OCI-LY3 (cell line): ENCODE results near the gene ZNF385D.

Experiments used
- H2AFZ ChIP-seq: fragments of 200-600, 300-600 bp; shearing (Covaris generic); 2 replicates; pipeline ENCODE4 v1.6.0; 2014; ENCODE audit warnings: antibody characterized with exemption, low read depth, low read length
- H3K27ac ChIP-seq: fragments of 200-600, 300-600 bp; sonication (generic); 2 replicates; pipeline ENCODE4 v1.5.1; 2014; ENCODE audit warnings: mild to moderate bottlenecking, low read length, moderate library complexity, mixed read lengths
- H3K27me3 ChIP-seq: fragments of 200-600, 300-600 bp; sonication (generic); 2 replicates; pipeline ENCODE4 v1.6.1; 2014; ENCODE audit warnings: low read depth, low read length, mixed read lengths
- H3K36me3 ChIP-seq: fragments of 200-600, 300-600 bp; sonication (generic); replicated peaks from 2 replicates; pipeline ENCODE3; 2014; ENCODE audit warnings: low read depth, low read length, mixed read lengths
- H3K4me1 ChIP-seq: fragments of 300-600, 200-600 bp; sonication (generic); 2 replicates; pipeline ENCODE4 v1.6.1; 2014; ENCODE audit warnings: low read length, mixed read lengths
- H3K4me2 ChIP-seq: fragments of 200-600, 300-600 bp; sonication (generic); 2 replicates; pipeline ENCODE4 v1.6.1; 2014; ENCODE audit warnings: low read length, mixed read lengths
- H3K4me3 ChIP-seq: fragments of 300-600, 200-600 bp; sonication (generic); 2 replicates; pipeline ENCODE4 v1.5.1; 2014; ENCODE audit warnings: antibody characterized with exemption, mild to moderate bottlenecking, low read length, moderate library complexity
- H3K79me2 ChIP-seq: fragments of 300-600, 200-600 bp; shearing (Covaris generic); 2 replicates; pipeline ENCODE4 v1.6.1; 2014; ENCODE audit warnings: mild to moderate bottlenecking, low read length, mixed read lengths
- H3K9ac ChIP-seq: fragments of 300-600, 200-600 bp; shearing (Covaris generic); 2 replicates; pipeline ENCODE4 v1.6.0; 2014; ENCODE audit warnings: mild to moderate bottlenecking, low read length, moderate library complexity
- H3K9me3 ChIP-seq: fragments of 200-600, 300-600 bp; shearing (Covaris generic); 2 replicates; pipeline ENCODE4 v1.6.1; 2014; ENCODE audit warnings: low read length, mixed read lengths; ENCODE audit not compliant: insufficient read depth
- H4K20me1 ChIP-seq: fragments of 200-600, 300-600 bp; sonication (generic); 2 replicates; pipeline ENCODE4 v1.6.1; 2016; ENCODE audit warnings: low read length, mixed read lengths; ENCODE audit not compliant: insufficient read depth
- CTCF ChIP-seq: fragments of 200-600, 300-600 bp; sonication (generic); IDR thresholded peaks from 2 replicates; pipeline ENCODE4 v1.5.1; 2014; ENCODE audit warnings: antibody characterized with exemption, low read length, low read depth
- EZH2phosphoT487 ChIP-seq: fragments of 200-600 bp; shearing (Covaris generic); IDR thresholded peaks from 2 replicates; pipeline ENCODE4 v1.6.1; 2018; ENCODE audit warnings: antibody characterized with exemption, mixed run types, low read depth

Gene ZNF385D

GRCh38 chr3:21705769-21706168, 45.2 kb downstream of the ZNF385D start:
- Histone ChIP-seq H4K20me1 (no peaks in the 10 kb centered on the region), H3K9me3 (no peaks in the 10 kb centered on the region), H3K4me3 (no peak overlapping the region), H3K36me3 (no peaks in the 10 kb centered on the region), H2AFZ (no peak overlapping the region), H3K79me2 (no peaks in the 10 kb centered on the region), H3K4me2 (no peak overlapping the region), H3K27ac (no peak overlapping the region), H3K4me1 (no peaks in the 10 kb centered on the region), H3K9ac (no peak overlapping the region), H3K27me3 (no peaks in the 10 kb centered on the region)
- no peak for TF ChIP-seq CTCF
- TF ChIP-seq EZH2phosphoT487 = no peak

GRCh38 chr3:21704796-21705195, 46.2 kb downstream of the ZNF385D start:
- TF ChIP-seq EZH2phosphoT487 (no peak), CTCF (no peak)
- H3K4me3 ChIP-seq = no peak overlapping the region
- H3K9ac ChIP-seq = no peak overlapping the region
- no peak overlapping the region for H2AFZ ChIP-seq
- H3K36me3 ChIP-seq = no peaks in the 10 kb centered on the region
- H4K20me1 ChIP-seq = no peaks in the 10 kb centered on the region
- H3K27me3 ChIP-seq = no peaks in the 10 kb centered on the region
- H3K4me1 ChIP-seq = no peaks in the 10 kb centered on the region
- no peak overlapping the region for H3K27ac ChIP-seq
- H3K4me2 ChIP-seq = no peak overlapping the region
- H3K79me2 ChIP-seq = no peaks in the 10 kb centered on the region
- no peaks in the 10 kb centered on the region for H3K9me3 ChIP-seq

GRCh38 chr3:21703291-21703690, 47.7 kb downstream of the ZNF385D start:
- H3K36me3 ChIP-seq = no peaks in the 10 kb centered on the region
- H3K9ac ChIP-seq = no peak overlapping the region
- no peaks in the 10 kb centered on the region for H3K27me3 ChIP-seq
- H3K4me2 ChIP-seq = no peak overlapping the region
- no peak overlapping the region for H3K4me3 ChIP-seq
- TF ChIP-seq CTCF (no peak), EZH2phosphoT487 (no peak)
- H3K27ac ChIP-seq = no peak overlapping the region
- H4K20me1 ChIP-seq = no peaks in the 10 kb centered on the region
- H2AFZ ChIP-seq = no peak overlapping the region
- no peaks in the 10 kb centered on the region for H3K9me3 ChIP-seq
- no peaks in the 10 kb centered on the region for H3K79me2 ChIP-seq
- no peaks in the 10 kb centered on the region for H3K4me1 ChIP-seq

GRCh38 chr3:21697707-21698106, 53.3 kb downstream of the ZNF385D start:
- Histone ChIP-seq H4K20me1 (no peaks in the 10 kb centered on the region), H3K4me3 (no peak overlapping the region), H3K4me2 (no peak overlapping the region), H3K4me1 (no peaks in the 10 kb centered on the region), H3K27ac (no peak overlapping the region), H3K9ac (no peak overlapping the region), H3K27me3 (no peaks in the 10 kb centered on the region), H2AFZ (no peak overlapping the region), H3K36me3 (no peaks in the 10 kb centered on the region), H3K9me3 (no peaks in the 10 kb centered on the region), H3K79me2 (no peaks in the 10 kb centered on the region)
- TF ChIP-seq EZH2phosphoT487 (no peak), CTCF (no peak)
